HG03558 (cell line): ENCODE data around the gene CDAN1.
"Not testable (repeated sequence)": the region's sequence is repeated elsewhere in the genome, so short reads cannot be mapped to it uniquely, and the experiment has no call there.

ENCODE experiments used
- ATAC-seq: cut with Tn5 transposase; IDR thresholded peaks from one replicate; pipeline ENCODE4 v1.9.1; 2021; ENCODE audit warnings: moderate number of reproducible peaks; ENCODE audit not compliant: unreplicated experiment; ENCODE audit errors: extremely low read depth

CDAN1 gene

DNA sequence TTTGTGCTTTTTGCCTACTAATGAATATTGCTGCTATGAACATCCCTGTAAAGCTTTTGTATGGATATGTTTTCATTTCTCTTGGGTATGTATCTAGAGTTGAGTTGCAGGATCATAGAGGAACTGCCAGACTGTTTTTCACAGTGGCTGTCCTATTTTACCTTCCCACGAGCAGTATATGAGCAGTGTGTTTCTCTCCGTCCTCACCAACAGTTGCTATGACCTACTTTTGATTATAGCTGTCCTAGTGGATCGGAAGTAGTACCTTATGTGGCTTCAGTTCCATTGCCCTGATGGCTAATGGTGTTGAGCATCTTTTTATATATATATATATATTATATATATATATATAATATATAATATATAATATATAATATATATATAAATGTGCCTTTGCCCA, 25.2 kb downstream of the CDAN1 start:
- no peak for ATAC-seq

DNA sequence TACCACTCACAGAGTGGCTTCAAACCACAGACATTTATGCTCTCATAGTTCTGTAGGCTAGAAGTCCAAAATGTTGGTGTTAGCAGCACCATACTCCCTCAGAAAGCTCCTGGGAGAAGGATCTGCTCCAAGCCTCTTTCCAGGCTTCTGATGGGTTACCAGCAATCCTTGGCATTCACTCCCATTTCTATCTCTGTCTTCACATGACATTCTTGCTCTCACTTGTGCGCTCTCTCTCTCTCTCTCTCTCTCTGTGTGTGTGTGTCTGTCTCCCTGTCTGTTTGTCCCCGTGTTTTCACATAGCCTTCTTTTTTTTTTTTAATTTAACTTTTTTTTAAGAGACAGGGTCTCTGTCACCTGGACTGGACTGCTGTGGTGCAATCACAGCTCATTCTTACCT, 26.3 kb downstream of the CDAN1 start:
- no peak for ATAC-seq

DNA sequence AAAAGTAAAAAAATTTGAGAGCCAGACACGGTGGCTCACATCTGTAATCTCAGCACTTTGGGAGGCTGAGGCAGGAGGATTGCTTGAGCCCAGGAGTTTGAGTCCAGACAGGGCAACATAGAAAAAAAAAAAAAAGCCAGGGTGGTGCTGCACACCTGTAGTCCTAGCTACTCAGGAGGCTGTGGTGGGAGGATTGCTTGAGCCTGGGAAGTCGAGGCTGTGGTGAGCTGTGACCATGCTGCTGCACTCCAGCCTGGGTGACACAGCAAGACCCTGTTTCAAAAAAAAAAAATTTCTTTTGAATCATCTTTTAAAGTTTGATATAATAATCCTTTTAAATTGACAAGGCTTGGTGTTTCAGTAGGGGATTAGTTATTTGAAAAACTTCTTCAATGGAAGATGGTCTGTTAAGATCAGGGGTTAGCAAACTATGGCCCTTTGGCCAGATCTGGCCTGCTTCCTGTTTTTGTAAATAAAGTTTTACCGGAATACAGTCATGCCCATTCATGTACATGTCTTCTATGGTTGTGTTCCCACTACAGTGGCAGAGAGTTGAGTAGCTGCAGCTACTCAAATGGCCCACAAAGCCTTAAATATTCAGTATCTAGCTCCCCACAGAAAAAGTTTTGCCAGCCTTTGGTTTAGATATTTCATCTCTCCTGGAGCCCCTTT, 28.9 kb downstream of the CDAN1 start:
- ATAC-seq = no peak

DNA sequence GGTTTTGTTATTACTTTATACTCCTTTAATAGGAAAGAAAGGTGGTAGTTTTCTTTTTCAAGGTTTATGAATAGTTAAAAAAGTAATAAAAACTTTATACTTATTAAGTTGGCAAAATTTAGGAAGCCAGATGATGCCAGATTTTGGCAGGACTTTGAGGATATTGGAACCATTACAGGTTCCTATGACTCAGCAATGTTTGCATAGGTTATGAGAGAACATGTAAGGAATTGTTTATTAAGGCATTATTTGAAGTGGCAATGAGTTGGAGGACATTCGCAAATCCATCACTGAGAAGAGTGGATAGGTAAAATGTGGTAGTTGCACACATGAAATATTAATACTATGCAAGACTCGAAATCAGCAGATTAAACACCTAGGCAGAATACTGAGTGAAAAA, 29.9 kb downstream of the CDAN1 start:
- ATAC-seq = no peak

DNA sequence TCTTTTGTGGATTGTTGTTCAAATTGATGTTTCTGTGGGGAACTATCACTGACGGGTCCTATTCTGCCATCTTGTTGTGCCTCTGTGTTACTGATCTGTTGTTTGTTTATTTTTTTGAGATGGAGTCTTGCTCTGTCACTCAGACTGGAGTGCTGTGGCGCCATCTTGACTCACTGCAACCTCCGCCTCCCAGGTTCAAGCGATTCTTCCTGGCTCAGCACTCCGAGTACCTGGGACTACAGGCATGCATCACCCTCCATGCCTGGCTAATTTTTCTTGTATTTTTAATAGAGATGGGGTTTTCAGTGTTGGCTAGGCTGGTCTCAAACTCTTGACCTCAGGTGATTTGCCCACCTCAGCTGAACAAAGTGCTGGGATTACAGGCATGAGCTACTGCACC, 31.6 kb downstream of the CDAN1 start:
- ATAC-seq = no peak

DNA sequence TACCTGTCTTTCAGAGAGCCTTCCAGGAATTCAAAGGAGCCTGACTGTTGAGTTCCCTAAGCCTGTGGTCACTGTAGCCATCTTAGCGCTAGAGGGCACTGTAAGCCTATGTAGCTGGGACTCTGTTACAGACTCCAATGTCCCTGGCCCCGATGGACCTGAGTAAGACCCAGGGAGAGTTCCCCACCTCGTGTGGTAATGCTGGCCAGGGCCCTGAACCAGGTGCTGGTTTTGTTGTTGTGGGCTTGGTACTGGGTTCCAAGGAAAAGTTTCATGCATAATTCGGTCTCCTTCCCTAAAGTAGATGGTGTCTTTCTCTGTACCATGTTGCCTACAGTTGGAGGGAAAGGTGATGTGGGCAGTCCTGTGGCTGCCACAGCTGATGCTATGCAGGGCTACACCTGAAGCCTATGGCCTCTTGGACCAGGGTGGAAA, 32.4 kb downstream of the CDAN1 start:
- no peak for ATAC-seq

DNA sequence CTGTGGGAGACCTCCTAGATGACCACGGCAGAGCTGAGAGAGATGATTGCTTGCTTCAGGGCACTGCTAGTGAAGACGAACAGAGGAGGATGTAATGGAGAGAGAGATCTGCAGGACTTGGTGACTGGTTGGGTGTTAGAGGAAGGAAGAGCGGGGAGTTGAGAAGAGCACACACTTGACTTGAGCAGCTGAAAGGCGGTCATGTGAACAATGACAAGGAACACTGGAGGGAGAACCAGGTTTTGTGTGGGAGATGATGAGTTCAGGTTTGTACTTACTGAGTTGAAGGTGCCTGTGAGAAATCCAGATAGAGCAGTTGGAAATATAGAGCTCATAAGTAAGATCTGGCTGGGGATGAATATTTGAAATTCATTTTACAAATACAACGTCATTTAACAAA, 40.3 kb downstream of the CDAN1 start:
- ATAC-seq = no peak

DNA sequence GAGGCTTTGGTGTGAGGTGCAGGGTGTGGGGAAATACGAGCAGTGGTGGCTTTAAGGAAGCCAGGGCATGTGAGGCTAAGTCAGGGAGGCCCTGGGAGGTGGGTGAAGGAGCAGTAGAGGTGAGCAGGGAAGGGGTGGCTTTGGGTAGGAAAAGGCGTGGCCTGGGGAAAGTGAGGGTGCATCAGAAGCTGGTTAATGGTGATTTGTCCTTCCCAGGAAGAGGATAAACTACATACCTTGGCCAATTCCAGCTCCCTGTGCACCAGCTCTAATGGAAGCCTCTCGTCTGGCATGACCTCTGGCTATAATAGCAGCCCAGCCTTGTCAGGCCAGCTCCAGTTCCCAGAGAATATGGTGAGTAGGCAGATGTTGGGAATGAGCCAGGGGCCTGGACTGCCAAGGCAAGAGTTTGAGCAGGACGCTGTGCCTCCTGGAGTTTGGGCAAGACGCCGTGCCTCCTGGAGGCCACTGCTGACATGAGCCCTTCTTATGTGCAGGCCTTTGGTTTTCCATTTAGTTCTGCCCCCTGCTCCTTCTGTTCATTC, 41.3 kb downstream of the CDAN1 start:
- ATAC-seq = no peak

DNA sequence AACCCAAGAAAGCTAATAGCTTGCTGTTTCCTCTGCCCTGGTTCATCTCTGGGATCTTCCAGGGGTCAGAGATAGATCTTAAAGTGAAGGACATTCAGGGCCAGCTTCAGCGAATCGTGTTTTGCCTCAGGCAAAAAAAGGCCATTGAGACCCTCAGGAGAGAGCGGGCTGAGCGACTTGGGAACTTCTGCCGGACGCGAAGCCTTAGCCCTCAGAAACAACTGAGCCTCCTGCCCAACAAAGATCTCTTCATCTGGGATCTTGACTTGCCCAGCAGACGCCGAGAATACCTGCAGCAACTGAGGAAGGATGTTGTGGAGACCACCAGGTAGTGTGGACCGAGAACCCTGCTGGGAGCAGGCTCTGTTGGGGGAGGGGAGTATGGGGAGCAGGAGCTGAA, 42.5 kb downstream of the CDAN1 start:
- ATAC-seq = no peak

DNA sequence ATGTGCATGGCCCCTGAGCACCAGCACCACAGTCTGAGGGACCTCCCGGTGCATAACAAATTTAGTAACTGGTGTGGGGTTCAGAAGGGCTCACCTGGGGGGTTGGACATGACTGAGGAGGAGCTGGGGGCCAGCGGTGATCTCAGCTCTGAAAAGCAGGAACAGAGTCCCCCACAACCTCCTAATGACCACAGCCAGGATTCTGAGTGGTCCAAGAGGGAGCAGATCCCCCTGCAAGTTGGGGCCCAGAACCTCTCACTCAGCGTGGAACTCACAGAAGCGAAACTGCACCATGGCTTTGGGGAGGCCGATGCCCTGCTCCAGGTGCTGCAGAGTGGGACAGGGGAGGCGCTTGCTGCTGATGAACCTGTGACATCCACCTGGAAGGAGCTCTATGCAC, 43.0 kb downstream of the CDAN1 start:
- ATAC-seq = no peak

DNA sequence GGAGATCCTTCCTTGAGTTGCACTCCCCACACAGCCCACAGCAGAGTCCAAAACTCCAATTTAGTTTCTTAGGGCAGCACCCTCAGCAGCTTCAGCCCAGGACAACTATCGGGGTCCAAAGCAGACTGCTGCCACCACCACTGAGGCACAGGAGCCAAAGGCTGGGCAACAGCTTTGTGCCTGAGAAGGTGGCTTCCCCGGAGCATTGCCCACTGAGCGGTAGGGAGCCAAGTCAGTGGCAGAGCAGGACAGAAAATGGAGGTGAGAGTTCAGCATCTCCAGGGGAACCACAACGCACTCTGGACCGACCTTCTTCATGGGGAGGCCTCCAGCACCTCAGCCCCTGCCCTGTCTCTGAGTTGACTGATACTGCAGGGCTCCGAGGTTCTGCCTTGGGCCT, 43.4 kb downstream of the CDAN1 start:
- ATAC-seq = no peak

DNA sequence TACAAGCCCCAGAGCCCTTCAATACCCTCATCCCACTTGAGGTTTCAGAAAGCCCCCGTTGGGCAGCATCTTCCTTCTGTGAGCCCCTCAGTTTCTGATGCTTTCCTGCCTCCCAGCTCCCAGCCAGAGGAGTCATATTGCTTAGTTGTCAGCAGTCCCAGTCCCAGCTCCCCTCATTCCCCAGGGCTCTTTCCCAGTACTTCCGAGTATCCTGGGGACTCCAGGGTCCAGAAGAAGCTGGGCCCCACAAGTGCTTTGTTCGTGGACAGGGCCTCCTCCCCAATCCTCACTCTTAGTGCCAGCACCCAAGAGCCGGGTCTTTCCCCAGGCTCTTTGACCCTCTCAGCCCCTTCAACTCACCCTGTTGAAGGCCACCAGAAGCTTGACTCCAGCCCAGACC, 43.9 kb downstream of the CDAN1 start:
- ATAC-seq = no peak

DNA sequence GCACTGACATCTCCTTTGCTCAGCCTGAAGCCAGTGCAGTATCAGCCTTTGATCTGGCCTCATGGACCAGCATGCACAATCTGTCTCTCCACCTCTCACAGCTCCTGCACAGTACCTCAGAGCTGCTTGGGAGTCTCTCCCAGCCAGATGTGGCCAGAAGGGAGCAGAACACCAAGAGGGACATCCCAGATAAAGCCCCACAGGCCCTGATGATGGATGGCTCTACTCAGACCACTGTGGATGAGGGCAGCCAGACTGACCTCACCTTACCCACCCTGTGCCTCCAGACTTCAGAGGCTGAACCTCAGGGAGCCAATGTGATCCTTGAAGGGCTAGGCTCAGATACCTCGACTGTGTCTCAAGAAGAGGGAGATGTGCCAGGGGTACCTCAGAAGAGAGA, 44.4 kb downstream of the CDAN1 start:
- ATAC-seq = no peak

DNA sequence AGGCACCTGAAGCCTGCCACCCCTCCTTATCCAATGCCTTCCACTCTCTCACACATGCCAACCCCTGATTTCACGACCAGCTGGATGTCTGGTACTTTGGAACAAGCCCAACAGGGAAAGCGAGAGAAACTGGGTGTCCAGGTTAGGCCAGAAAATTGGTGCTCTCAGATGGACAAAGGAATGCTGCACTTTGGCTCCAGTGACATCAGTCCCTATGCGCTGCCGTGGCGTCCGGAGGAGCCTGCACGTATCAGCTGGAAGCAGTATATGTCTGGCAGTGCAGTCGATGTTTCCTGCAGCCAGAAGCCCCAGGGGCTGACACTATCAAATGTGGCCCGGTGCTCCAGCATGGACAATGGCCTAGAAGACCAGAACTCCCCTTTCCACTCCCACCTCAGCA, 45.2 kb downstream of the CDAN1 start:
- no peak for ATAC-seq

DNA sequence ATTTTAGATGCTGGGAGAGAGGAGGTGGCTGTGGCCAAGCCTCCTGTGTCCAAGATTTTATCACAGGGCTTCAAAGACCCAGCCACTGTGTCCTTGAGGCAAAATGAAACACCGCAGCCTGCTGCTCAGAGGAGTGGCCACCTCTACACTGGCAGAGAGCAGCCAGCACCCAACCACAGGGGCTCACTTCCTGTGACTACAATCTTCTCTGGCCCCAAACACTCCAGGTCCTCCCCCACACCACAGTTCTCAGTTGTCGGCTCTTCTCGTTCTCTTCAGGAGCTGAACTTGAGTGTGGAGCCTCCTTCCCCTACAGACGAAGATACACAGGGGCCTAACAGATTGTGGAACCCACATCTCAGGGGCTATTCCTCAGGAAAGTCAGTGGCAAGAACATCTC, 45.6 kb downstream of the CDAN1 start:
- ATAC-seq = no peak

DNA sequence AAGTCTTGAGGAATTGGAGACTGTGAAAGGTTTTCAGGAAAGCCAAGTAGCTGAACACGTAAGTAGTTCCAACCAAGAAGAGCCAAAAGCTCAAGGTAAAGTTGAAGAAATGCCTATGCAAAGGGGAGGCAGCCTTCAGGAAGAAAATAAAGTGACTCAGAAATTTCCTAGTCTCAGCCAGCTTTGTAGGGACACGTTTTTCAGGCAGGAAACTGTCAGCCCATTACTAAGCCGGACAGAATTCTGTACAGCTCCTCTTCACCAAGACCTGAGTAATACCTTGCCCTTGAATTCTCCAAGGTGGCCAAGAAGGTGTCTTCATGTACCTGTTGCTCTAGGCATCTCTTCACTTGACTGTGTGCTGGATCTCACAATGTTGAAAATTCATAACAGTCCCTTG, 48.6 kb downstream of the CDAN1 start:
- ATAC-seq = no peak

DNA sequence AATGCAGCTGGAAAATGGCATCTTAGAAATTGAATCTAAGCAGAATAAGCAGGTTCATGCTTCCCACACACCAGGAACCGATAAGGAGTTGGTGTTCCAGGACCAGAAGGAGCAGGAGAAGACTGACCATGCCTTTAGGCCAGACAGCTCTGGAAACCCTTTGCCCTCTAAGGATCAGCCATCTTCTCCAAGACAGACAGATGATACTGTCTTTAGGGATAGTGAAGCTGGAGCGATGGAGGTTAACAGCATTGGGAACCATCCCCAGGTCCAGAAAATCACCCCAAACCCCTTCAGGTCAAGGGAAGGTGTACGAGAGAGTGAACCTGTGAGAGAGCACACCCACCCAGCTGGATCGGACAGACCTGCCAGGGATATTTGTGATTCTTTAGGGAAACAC, 49.2 kb downstream of the CDAN1 start:
- no peak for ATAC-seq

DNA sequence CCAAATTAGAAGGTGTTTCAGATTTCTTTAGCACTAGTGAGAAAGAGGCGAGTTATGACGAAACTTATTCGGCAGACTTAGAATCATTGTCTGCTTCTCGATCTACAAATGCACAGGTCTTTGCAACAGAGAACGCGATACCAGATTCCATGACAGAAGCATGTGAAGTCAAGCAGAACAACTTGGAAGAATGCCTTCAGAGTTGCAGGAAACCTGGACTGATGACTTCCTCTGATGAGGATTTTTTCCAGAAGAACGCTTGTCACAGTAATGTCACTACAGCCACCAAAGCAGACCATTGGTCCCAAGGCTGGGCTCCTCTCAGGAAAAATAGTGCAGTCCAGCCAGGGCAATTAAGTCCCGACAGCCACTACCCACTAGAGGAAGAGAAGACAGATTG, 50.6 kb downstream of the CDAN1 start:
- no peak for ATAC-seq

DNA sequence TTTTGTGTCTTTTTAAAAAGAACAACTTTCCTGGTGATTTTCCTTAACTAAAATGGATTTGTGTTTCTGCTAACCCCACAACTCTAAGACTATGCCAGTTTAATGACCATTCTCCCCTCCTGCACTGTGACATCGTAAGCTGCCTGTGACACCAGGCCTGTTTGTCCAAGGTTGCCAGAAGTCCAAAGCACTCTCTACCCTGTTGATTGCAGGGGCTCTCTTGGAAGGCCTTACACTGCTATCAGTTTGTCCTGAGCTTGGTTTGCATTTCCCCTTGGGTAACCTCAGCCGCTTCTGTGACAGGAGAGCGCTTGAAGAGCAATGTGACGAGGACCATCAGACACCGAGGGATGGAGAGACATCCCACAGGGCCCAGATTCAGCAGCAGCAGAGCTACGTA, 55.8 kb downstream of the CDAN1 start:
- ATAC-seq = no peak

DNA sequence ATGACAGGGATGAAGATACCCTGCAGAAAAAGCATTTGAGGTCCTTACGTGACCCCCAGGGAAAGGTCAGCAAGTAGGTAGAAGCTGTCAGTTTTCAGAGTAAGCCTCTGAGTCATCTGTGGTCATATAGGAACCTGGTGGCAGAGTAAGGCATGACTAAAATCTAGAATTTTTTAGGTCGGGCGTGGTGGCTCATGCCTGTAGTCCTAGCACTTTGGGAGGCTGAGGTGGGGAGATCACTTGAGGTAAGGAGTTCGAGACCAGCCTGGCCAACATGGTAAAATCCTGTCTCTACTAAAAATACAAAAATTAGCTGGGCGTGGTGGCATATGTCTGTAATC, 56.8 kb downstream of the CDAN1 start:
- ATAC-seq = not testable (repeated sequence)

DNA sequence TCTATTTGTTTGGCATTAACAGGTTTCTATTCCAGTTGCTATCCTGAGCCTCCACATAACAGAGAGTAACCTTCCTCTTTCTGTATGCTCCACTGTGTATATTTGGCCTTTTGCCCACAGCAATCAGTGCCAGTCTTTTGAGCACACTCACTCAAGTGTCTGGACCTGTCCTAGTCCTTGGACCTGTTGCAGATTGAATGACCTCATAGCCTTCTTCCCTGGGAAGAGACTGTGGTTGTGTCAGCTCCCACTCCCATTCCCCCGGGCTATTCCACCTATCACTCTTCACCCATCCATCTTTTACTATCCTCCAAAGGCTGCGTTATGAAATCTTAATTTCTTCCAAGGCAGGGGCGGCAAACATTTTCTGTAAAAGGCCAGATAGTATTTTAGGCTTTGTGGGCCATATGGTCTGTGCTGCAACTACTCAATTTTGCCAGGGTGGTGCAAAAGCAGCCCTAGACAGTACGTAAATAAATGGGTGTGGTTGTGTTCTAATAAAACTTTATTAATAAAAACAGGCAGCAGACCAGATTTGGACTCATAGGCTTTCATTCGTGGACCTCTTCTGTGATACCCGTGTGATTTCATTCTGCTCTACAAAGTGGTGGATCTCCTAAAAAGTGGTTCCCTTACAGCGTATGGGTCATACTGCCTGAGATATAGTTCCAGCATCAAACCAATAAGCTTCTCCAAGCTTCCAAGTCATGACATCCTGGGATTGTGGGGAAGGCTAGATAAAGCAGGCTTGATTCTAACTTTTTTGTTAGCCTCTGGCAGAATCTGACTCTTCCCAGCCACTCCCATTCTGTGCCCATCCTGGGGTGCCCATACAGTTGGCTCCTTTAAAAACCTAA, 57.4 kb downstream of the CDAN1 start:
- ATAC-seq = no peak

DNA sequence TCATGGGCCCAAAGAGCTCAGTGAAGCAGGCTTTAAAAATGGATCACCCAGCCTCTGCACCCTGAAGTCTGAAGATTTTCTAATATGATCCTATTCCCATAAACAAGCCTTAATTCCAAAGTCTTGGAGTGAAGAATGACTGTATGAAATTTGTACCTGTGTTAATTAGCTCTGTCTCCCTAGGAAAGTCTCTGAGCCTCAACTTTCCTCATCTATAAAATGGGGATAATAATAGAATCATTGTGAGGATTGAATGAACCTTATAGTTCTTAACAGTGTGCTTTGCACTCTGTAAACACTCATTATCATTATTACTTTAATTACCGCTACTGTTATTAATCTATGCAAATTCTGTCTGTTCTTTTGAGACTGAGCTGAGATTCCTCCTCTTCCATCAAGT, 61.9 kb downstream of the CDAN1 start:
- no peak for ATAC-seq
